Prostate gland (tissue), 2 donors: Measurements from ENCODE around the gene CBX6.

Source experiments
- CTCF ChIP-seq, 4 experiments: fragments of 200-600 bp in 2 of 4; fragments of 450-650 bp in 2 of 4; sonication (generic) in 2 of 4; IDR thresholded peaks; 1 replicate in 3 of 4; 2 replicates in 1 of 4; pipeline ENCODE4 v1.5.1; 2016 to 2019; ENCODE audit warnings: antibody characterized with exemption in 4 of 4, mild to moderate bottlenecking in 2 of 4, moderate library complexity in 2 of 4
- POLR2A ChIP-seq: fragments of 450-650 bp; IDR thresholded peaks from one replicate; pipeline ENCODE4 v1.6.1; 2016; ENCODE audit warnings: antibody characterized with exemption, mild to moderate bottlenecking

GRCh38 chr22:38911434-38911833, 39.4 kb upstream of the CBX6 start:
- TF ChIP-seq CTCF (IDR thresholded peaks at IDR 0.05): no peak
- no peak for TF ChIP-seq POLR2A
